HG03280 (cell line): ENCODE data around the gene CD81.

ENCODE experiments used
- ATAC-seq: cut with Tn5 transposase; IDR thresholded peaks from one replicate; pipeline ENCODE4 v1.9.1; 2021; ENCODE audit warnings: mild to moderate bottlenecking, moderate library complexity; ENCODE audit not compliant: unreplicated experiment

CD81 gene

DNA sequence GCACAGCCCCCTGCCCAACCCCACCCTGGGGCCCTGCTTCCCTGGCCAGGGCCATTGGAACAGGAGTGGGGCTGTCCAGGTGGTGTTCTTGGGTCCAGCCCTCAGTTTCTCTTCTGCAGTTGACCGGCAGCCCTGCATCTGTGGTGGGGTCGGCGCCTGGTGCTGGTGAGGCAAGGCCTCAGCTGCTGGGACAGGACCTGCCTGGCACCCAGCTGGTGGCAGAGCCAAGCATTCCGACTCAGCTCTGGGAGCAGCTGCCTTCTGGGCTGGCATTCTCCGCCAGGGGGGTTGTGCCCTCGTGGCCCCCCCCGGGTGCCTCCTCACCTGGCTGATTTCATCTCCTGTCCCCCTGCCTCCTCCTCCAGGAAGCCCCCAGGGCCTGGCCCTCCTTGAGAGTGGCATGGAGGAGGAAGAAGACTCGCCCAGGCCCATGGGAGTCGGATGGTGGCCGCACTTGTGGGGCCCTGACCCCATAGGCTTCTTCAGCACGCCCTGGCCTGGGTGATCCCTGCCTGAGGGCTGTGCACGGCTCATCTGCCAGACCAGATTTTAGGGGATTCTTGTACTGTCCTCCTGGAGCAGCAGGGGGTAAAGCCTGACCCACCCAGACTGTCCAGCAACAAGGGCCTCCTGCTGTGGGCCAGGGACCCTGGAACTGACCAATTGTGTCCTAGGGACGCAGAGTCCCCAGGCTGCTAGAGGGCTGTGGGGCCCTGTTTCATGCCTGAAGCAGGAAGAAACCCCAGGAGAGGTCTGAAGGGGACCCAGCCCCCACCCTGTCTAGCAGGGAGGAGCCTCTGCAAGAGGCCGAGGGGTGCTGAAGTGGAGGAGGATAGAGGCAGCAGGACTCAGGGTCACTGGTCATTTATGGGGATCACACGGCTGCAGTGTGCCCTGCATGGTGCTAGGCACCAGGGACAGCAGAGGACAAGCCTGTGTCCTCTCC, 11.6 kb downstream of the CD81 start:
- ATAC-seq, result no peak

DNA sequence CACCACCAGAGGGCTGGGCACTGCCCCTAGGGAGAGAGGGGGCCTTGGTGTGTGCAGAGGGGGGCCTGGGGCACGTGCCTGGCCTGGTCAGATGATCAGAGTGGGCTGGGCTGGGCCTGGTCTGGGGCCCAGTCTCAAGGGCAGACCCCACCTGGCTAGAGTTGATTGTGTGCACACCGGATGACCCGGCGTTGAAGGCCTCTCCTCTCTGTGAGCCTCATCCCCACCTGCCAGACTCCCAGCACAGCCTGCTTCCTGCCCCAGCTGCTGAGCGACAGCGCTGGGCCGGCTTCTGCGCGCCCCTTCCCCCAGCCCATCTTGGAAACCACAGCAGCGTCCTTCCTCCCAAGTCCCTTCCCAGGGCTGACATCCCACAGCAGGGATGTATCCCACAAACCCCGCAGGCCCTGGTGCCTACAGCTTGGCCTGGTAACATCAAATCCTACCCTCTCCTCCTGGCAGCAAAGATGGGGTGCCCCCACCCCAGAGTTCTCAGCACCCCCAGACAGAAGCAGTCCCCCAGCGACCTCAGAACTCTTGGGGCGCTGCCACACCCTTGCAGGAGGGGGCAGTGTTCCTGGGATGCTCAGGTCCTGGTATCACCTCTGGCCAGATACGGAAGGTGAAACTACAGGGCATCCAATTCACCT, 12.4 kb downstream of the CD81 start:
- ATAC-seq, result no peak

DNA sequence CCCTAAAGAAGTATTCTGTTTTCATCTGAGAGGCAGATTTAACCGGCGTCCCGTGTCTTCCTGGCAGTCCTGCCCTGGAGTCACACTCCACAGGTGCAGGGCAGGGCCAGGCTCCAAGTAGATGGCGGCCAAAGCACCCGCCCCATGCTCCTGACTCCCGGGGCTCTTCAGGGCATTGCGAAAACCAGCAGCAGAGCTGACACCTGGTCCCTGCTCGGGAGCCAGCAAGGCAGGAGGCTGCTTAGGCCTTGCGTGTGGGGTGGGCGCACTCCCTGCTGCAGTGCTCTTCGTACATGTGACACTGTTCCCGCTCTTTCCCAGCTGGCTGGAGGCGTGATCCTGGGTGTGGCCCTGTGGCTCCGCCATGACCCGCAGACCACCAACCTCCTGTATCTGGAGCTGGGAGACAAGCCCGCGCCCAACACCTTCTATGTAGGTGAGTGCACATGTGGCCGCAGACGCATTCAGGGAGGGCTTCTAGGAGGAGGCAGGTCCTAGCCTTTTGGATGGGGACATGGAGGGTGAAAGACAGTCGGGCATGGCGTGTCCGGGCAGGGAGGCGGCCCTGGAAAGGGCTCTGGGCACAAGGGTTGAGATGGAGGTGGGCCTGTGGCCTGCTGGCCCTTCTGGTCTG, 13.1 kb downstream of the CD81 start:
- ATAC-seq, result no peak

DNA sequence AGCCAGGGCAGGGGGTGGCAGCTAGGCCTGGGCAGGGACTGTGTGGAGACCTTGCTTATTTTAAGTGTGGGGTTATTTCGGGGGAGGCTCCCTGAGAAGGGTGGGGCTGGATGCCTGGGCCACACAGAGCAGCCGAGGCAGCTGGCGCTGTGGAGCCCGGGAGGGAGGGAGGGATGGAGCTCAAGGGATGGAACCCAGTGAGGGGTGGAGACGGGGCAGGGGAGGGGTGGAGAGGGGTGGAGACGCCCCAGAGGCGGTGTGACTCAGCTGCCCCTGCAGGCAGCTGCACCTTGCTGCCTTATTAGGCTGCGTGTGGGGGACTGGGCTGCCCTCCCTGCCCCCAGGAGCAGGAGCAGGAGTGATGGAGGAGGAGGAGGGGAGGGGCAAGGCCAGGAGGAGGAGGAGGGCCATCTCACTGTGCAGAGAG, 13.6 kb downstream of the CD81 start:
- no peak for ATAC-seq

DNA sequence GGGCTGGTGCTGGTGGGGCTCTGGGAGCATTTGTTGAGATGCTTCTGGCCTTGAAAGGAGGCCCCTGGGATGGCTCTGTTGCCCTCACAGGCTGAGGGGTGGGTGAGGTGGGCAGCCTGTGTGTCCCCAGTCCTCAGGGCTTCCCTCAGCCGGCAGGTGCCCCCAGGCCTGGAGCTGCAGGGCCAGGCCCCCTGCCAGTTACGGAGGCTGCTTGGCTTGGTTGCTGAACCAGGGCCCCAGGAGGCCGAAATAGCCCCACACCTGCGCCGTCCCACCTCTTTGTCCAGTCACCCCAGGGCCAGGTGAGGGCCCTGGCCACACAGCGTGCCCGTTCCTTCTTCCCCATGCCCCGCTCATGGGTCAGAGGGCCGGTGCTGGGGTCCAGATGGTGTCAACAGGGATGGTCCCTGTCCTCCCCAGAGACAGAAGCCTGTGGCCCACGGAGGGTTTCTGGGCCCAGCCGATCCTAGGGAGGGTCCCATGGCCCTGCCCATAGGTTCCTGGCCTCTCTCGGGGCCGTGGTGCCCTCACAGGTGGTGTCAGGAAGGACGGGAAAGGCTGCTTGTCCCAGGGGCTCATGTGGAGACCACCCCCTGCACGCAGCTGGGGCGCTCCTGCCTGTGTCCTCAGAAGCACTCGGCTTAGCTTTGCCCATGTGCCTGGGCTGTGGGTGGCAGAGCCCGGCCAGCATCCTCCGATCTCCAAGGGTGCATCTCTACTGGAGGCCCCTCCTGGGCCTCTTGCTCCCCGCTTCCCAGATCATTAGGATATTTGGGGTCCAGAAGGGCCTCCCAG, 14.3 kb downstream of the CD81 start:
- no peak for ATAC-seq

DNA sequence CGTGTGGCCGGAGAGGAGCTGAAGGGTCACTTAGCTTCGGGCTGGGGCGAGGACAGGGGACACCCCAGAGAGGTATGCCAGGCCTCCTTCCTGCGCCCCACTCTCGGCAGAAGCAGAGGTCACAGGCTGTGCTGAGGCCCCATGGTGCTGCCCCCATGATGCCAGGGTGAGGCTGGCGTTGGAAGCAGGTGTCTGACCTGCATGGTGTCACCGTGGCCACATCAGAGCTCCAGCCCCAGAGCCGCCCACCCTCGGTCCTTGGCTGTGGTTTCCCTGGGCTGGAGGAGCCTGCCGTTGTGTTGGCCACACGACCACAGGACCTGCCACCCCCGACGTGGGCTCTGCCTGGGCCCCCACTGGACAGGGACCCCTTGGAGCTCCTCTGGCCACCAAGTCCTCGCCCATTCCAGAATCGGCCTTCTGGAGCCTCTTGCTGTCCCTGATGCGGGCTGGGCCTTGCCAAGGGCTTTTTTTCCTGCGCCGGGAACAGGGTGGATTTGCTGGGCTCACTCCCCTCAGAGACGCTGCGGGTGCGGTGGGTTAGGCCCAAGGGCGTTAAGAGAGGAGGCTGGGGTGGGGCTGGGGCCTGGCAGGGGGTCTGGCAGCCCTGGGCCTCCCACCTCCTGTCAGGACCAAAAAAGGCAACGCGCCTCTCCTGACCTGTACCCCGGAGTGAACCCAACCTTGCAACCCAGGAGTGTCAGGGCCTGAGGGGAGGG, 15.3 kb downstream of the CD81 start:
- ATAC-seq, result no peak

DNA sequence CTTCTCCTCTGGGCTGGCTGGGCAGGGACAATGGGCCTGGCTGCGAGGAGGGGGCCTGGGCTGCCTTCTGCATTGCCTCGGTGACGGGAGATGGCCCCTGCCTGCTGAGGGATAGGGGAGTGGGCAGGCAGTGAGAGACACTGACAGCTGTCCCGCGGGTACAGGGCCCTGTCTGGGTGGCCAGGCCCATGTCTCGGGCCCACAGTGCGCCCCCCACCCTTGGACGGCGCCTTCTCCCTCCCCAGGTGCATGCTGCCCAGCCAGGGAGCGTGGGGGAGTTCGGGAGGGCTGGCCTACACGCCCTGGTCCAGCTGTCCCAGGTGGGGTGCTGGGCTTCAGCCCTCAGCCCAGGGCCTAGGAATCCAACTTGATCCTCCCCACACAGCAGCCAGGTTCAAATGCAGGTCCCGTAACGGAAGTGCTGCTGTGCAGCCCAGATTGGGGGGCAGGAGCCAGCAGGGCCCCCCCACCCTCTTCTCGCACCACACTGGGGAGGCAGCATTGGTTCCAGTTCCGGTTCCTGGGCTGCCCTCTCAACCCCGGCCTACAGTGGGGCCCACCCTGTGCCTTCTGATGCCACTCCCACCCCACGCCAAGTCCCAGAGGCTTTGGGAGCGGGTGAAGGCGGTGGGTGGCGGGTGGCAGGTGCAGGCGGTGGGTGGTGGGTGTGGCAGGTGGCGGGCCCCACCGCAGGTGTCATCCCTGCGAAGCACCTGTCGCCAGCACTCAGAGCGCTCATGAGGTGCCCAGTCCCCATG, 16.2 kb downstream of the CD81 start:
- ATAC-seq, result no peak

DNA sequence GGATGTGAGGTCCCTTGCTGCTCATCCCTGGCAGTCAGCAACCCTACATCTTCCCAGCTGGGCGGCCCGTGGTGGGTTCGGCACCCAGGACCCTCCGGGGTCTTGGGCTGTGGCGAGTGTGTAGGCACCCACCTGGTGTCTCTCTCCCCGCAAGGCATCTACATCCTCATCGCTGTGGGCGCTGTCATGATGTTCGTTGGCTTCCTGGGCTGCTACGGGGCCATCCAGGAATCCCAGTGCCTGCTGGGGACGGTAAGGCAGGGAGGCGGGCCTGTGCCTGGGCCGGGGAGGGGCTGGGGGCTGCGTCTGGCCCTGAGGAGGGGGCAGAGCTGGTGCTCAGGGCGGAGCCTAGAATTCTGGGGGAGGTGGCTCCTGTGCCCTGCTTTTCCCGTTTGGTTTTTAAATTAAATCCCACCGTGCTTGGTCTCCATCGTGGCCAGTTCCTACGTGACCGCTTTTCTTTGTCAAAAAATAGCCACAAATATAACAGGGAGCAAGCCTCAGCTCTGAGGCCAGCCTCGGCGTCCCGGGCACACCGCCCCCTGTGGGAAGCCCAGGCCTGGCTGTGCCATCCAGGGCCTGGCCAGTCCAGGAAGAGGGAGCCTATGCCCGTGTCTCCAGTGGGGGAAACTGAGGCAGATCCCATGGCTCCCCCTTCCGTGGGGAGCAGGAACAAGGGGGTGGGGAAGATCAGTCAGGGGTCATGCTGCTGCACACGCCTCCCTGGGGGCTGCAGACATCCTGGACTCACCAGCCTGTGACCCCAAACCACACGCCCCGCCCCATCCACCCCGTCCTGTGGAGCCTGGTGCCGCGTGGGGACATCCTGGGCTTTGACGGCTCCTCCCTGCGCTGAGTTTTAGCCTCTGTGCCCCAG, 17.1 kb downstream of the CD81 start:
- ATAC-seq, result no peak

DNA sequence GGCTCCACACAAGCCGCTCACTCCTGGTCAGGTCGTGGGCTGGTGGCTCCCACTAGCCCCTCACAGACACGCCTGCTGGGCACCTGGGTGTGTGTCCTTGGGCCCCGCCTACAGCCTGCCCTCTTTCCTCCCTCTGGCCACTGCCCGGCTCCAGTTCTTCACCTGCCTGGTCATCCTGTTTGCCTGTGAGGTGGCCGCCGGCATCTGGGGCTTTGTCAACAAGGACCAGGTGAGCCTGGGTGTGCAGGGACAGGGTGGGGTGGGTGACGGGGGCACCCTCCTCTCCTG, 17.7 kb downstream of the CD81 start:
- no peak for ATAC-seq

DNA sequence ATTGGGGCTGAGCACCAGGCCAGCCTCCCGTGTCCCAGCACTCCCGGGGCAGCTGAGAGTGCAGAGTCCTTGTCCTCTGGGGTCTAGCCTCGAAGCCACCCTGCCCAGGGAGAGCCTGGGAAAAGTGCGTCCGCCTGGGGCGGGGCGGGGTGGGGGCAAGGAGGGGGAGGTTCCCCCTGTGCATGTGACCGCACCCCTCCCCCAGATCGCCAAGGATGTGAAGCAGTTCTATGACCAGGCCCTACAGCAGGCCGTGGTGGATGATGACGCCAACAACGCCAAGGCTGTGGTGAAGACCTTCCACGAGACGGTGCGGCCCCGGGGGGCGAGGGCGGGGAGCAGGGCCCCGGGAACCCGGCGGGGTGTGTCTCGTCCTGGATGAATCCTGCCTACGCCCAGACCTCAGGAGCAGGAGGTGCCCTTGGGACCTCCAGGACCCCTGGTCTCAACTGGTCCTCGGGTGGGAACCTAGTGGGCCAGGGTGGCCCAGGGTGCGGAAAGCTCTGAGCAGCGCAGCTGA, 18.2 kb downstream of the CD81 start:
- ATAC-seq, result no peak

DNA sequence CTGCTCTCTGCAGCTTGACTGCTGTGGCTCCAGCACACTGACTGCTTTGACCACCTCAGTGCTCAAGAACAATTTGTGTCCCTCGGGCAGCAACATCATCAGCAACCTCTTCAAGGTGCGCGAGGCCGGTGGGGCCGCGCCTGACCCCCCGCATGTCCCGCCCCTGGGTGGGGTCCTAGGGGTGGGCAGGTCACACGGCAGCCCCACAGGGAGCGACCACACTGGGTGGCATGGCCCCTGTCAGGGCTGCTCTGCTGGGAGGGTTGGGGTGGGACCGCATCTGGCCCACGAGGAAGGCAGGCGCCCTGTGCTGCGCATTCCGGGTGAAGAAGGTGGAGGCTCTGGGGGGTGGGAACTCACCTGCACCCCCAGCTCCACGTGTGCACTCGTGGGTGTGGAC, 18.7 kb downstream of the CD81 start:
- ATAC-seq, result no peak

DNA sequence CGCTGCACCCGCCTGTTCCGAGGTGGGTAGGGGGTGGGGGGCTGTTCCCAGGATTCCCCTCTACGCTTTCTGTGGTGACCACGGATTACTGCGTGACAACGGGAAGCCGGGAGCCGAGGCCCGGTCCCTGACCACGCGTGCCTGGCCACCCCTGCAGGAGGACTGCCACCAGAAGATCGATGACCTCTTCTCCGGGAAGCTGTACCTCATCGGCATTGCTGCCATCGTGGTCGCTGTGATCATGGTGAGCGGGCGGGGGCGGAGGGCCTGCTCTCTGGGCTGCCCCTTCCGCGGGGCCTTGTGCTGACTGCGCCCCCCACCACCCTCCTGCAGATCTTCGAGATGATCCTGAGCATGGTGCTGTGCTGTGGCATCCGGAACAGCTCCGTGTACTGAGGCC, 19.4 kb downstream of the CD81 start:
- ATAC-seq, result no peak

DNA sequence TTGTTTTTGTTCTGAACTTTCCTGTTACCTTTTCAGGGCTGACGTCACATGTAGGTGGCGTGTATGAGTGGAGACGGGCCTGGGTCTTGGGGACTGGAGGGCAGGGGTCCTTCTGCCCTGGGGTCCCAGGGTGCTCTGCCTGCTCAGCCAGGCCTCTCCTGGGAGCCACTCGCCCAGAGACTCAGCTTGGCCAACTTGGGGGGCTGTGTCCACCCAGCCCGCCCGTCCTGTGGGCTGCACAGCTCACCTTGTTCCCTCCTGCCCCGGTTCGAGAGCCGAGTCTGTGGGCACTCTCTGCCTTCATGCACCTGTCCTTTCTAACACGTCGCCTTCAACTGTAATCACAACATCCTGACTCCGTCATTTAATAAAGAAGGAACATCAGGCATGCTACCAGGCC, 19.9 kb downstream of the CD81 start:
- no peak for ATAC-seq

DNA sequence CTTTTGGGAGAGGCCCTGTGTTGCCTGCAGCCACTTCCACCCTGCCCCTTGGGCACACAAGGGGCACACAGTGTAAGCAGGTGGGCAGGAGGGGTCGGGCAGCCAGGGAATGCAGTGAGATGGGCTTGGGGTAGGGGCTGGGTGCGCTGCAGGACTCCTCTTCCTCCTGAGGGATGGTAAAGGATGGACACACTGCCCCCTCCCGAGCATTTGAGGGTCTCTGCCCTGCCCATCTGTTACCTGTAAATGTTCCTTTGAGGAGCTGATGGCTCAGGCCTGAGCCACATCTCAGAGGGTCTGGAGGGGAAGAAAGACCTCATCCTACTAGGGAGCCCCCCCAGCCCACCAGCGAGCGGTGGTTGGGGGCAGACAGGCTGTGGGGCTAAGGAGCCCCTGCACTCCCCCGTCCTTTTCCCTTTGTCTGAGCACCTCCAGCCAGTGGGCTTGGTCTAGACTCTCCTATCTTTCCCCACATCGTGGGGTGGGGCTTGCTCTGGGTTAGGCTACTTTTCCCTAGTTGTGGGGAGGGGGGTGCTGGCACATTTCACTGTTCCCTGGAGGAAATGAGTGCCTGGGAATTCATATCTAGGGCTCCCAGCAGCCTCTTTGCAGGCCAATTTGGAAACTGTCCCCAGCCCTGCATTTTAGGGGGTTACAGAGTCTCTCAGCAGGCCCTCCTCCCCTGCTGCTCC, 21.7 kb downstream of the CD81 start:
- ATAC-seq, result no peak

DNA sequence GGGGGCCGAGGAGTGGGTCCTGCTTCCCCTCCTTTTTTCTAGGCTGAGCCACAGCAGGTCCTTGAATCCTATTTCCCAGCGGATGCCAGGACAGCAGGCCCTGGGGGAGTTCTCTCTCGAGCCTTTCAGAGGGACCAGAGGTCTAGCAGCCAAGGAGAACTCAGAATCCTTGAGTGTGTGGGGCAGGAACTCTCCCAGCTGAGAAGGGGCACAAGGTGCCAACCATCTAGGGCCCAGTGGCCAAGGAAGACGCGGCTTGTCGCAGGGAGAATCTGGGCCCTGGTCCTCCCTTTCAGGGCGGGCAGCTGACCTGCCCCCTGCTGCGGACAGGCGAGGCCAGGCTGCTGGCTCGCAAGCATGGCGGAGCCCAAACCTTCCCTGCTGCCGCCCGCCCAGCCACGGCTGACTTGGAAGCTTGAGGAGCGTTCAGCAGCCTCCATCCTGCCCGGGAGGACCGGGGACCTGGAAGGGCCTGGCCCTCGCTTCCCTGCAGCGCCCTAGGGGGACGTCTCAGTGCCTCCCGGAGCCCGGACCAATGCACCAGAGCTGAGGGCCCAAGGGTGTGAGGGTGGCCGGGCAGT, 22.5 kb downstream of the CD81 start:
- ATAC-seq, result no peak

DNA sequence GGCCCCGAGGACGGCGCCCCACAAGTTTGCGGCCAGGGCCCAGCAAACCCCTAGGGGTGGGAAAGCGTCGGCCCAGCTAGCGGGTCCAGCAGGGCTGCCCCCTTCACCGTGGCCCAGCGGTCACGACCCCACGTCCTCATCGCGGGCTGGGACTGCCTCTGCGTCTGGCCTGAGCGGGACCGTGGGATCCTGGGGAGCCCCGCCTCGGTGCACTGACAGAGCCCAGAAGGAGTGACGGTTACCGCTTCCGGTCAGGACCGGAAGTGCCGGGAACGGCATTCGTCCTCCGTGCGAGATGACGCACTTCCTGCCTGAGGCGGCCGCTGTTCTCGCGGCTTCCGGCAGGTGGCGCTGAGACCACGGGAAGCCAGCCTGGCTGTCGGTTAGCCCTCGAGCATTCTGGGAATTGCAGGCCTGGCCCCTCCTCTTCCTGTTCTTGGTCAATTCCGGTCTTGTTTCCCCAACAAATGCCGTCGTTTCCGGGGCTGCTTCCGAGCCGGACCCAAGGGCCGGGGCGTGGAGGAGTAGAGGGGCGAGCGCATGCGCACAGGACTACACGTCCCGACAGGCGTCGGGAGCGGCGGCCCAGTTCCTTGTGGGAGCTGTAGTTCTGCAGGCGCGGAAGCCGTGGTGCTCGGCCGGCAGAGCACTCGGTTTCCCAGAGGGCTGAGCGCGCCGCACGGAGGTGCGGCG, 23.1 kb downstream of the CD81 start, which contains the start of gene TSSC4:
TSS of gene TSSC4 (plus strand) at position 682 of the 693 bp plus-strand sequence. CDS start 1,884 bp downstream, outside the sequence.
- peak; percentile 88 for ATAC-seq
